A549 (cell line): Measurements from ENCODE around the gene CEP164. TPM values are rescaled to one million over a fixed set of nuclear protein-coding genes. Genes with fewer than 3 reads are reported as not detected.

Source experiments
- ATAC-seq, 2 experiments: fragments of 200-7000 bp in 1 of 2; fragments of >200 bp in 1 of 2; cut with Nextera tagmentation in 1 of 2; cut with Tn5 transposase in 1 of 2; 3 replicates each; pipeline versions ENCODE4 v1.8.0 to v1.9.1; 2018 to 2020; ENCODE audit warnings: mild to moderate bottlenecking in 1 of 2, moderate library complexity in 1 of 2
- CTCF ChIA-PET: fragments of 300-600 bp; sonication (Branson Sonifier 250); formaldehyde crosslinking; extraction: SDS; loops from one replicate; lab custom pipeline; 2021; ENCODE audit warnings: antibody characterized with exemption, inconsistent platforms; lab: Yijun Ruan, JAX
- POLR2A ChIA-PET: fragments of 350-600 bp; formaldehyde crosslinking; extraction: SDS; loops from one replicate; lab custom pipeline; 2021; ENCODE audit warnings: antibody characterized with exemption, inconsistent platforms; lab: Yijun Ruan, JAX
- DNase-seq, 2 experiments: peaks; one replicate each; pipeline versions ENCODE4 v3.0.0 to v3.0.0-alpha.2; 2011 to 2016; ENCODE audit warnings: low read depth in 1 of 2, low spot score in 1 of 2
- FAIRE-seq: peaks from 2 replicates; lab custom pipeline; 2011; peaks lifted over from hg19 to GRCh38; lab: Jason Lieb, UNC
- H3K27ac ChIP-seq, 2 experiments: fragments of >200 bp; sonication (Bioruptor Twin); formaldehyde crosslinking; 3 replicates each; pipeline ENCODE4 v1.5.1; 2016 to 2017
- H3K4me1 ChIP-seq: fragments of >200 bp; sonication (Bioruptor Twin); formaldehyde crosslinking; 3 replicates; pipeline ENCODE4 v1.6.1; 2016
- H3K4me2 ChIP-seq: fragments of >200 bp; sonication (Bioruptor Twin); formaldehyde crosslinking; 3 replicates; pipeline ENCODE4 v1.6.1; 2016
- H3K4me3 ChIP-seq: fragments of >200 bp; sonication (Bioruptor Twin); formaldehyde crosslinking; 3 replicates; pipeline ENCODE4 v1.5.1; 2016
- H3K9me3 ChIP-seq: fragments of >200 bp; sonication (Bioruptor Twin); formaldehyde crosslinking; 3 replicates; pipeline ENCODE4 v1.6.1; 2016
- BHLHE40 ChIP-seq: IDR thresholded peaks from 2 replicates; pipeline ENCODE4 v1.6.1; 2012; ENCODE audit warnings: low read depth, low read length, inconsistent platforms
- CHD2 ChIP-seq: fragments of 150-350 bp; IDR thresholded peaks from 2 replicates; pipeline ENCODE4 v1.6.1; 2014; ENCODE audit warnings: low read length; ENCODE audit not compliant: partially characterized antibody
- CHD4 ChIP-seq: fragments of 200-600 bp; sonication (generic); IDR thresholded peaks from 2 replicates; pipeline ENCODE4 v1.6.1; 2016; ENCODE audit warnings: antibody characterized with exemption, mild to moderate bottlenecking, borderline replicate concordance
- EHF ChIP-seq: fragments of 250-450 bp; sonication (Bioruptor Pico); IDR thresholded peaks from 2 replicates; pipeline ENCODE4 v1.5.0; 2020; ENCODE audit warnings: mild to moderate bottlenecking
- EHMT2 ChIP-seq: fragments of 200-600 bp; sonication (generic); IDR thresholded peaks from 2 replicates; pipeline ENCODE4 v1.6.1; 2016; ENCODE audit warnings: antibody characterized with exemption, low read depth, mild to moderate bottlenecking, moderate library complexity
- EP300 ChIP-seq, 2 experiments: fragments of >200 bp; sonication (Bioruptor Twin); formaldehyde crosslinking; IDR thresholded peaks; 2 replicates in 1 of 2; 3 replicates in 1 of 2; pipeline ENCODE4 v1.6.1; 2016 to 2017
- ESRRA ChIP-seq: fragments of 150-350 bp; IDR thresholded peaks from 2 replicates; pipeline ENCODE4 v1.6.1; 2014; ENCODE audit warnings: mild to moderate bottlenecking, low read length, borderline replicate concordance
- FOSB ChIP-seq: fragments of 250-450 bp; sonication (Bioruptor Pico); IDR thresholded peaks from 2 replicates; pipeline ENCODE4 v1.5.0; 2020; ENCODE audit warnings: mild to moderate bottlenecking, moderate library complexity
- HOXB13 ChIP-seq: fragments of 250-450 bp; sonication (Bioruptor Pico); IDR thresholded peaks from 2 replicates; pipeline ENCODE4 v1.5.0; 2020; ENCODE audit warnings: low read depth, mild to moderate bottlenecking, moderate library complexity
- JUNB ChIP-seq: fragments of >200 bp; sonication (Bioruptor Twin); formaldehyde crosslinking; IDR thresholded peaks from 2 replicates; pipeline ENCODE4 v1.6.1; 2016
- MAZ ChIP-seq: fragments of 150-350 bp; IDR thresholded peaks from 2 replicates; pipeline ENCODE4 v1.6.1; 2014; ENCODE audit warnings: antibody characterized with exemption, low read depth, low read length, borderline replicate concordance
- POLR2AphosphoS2 ChIP-seq: conservative IDR thresholded peaks from 2 replicates; pipeline ENCODE4 v1.6.1; 2012; ENCODE audit warnings: low read length, improper control_type of control experiment, inconsistent platforms
- RNF2 ChIP-seq: fragments of 200-600 bp; sonication (generic); IDR thresholded peaks from 2 replicates; pipeline ENCODE4 v1.6.1; 2016; ENCODE audit warnings: low read depth, mild to moderate bottlenecking, antibody characterized with exemption, moderate library complexity, borderline replicate concordance
- TFCP2L1 ChIP-seq: fragments of 250-450 bp; sonication (Bioruptor Pico); IDR thresholded peaks from 2 replicates; pipeline ENCODE4 v1.5.0; 2021; ENCODE audit warnings: mild to moderate bottlenecking
- WGBS: methylation state at CpG from one replicate; pipeline ENCODE4 v1.1.6; 2017; ENCODE audit errors: missing lambda C conversion rate; 5-methylcytosine and 5-hydroxymethylcytosine counted together
- polyA plus RNA-seq, 4 experiments: library from polyadenylated mRNA; depleted of rRNA in 3 of 4; stranded (reverse); fragments of >200 nt; fragmentation: RNase III in 1 of 4; extraction: RNeasy Plus Mini Kit Qiagen cat#74134 plus additional on column Dnase treatment in 1 of 4; gene quantifications; 2 replicates in 3 of 4; 3 replicates in 1 of 4; pipeline ENCODE4 v1.2.3, GENCODE V29; 2011 to 2017
- TF ChIP-seq, protein P1 (sequence below): fragments of 250-450 bp; sonication (Bioruptor Pico); IDR thresholded peaks from 2 replicates; pipeline ENCODE4 v1.5.0; 2020; ENCODE audit warnings: low read depth, mild to moderate bottlenecking, moderate library complexity
- TF ChIP-seq, protein P2 (sequence below): fragments of 200-600 bp; sonication (generic); IDR thresholded peaks from 2 replicates; pipeline ENCODE4 v1.6.1; 2016; ENCODE audit warnings: antibody characterized with exemption, mild to moderate bottlenecking, moderate library complexity
- TF ChIP-seq, protein P3 (sequence below): IDR thresholded peaks from 2 replicates; pipeline ENCODE4 v1.6.1; 2012; ENCODE audit warnings: low read depth, borderline replicate concordance
- TF ChIP-seq, protein P4 (sequence below): fragments of 150-350 bp; IDR thresholded peaks from 2 replicates; pipeline ENCODE4 v1.6.1; 2014; ENCODE audit warnings: low read depth, mild to moderate bottlenecking, low read length
- TF ChIP-seq, protein P5 (sequence below): fragments of >200 bp; sonication (Bioruptor Twin); formaldehyde crosslinking; IDR thresholded peaks from 2 replicates; pipeline ENCODE4 v1.6.1; 2016

The CEP164 gene
- polyA plus RNA-seq, 2 of the 4 experiments (the other 2 are of a cell fraction): 17.4 to 19.6 TPM

DNA sequence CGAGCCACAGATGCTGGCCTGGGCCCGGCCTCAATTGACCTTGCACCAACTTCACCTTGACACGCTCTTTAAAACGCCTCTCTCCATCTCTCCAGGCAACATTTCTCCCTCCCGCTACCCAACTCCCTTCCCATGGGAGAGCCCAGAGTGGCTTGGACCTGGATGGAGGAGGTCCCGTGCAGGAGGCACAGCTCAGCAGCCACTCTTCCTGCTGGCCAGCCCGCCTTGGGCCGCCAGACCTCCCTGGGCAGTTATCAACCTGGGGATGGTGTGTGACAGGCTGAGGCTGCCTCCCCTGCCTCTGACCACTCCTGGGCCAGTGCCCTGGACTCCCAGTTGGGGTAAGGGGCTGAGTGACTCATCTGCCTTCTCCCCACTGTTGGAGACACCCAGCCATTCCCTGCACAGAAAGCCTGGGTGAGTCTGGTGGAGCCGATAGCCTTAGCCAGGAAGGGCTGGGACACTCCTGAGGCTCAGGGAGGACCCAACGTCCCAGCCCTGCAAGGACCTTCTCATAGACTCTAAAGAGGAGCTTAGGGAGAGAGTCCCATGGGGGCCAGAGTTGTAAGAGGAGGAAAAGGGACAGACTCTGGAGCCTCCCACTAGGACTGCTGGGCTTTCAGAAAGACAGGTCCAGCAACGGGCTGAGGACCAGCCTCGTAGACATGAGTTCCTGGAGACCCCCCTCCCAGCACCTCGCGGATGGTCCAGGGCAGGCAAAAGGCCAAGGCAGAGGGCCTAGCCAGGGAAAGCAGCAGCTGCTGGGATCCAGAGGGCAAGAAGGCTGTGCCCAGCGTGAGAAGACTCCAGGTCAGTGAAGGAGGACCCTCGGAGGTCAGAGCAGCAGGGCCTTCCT is 131.7 kb downstream of the CEP164 start:
- WGBS: 53% methylated on average over 8 of the region's 16 CpGs
- H3K27ac ChIP-seq: no peak overlapping the region

DNA sequence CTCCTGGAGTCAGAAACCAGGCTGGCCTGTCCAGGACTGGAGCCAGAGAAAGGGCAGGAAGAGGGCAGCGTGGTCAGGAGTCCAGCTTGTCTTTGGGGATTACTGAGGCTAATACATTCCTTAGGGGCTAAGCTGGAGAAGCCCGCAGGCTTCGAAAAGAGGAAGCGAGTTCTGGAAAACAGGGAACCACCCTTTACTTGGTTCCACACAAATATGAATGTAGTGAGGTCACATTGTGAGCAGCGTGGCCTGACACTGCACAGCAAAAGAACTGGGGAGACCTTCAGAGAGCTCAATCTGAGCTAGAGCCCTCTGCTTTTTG is 132.3 kb downstream of the CEP164 start:
- no peak overlapping the region for H3K4me2 ChIP-seq
- no peaks in the 10 kb centered on the region for H3K4me1 ChIP-seq
- no peak for DNase-seq
- ChIA-PET CTCF (no interaction called here), POLR2A (no interaction called here)
- H3K9me3 ChIP-seq: no peaks in the 10 kb centered on the region
- no peak for FAIRE-seq
- no peak overlapping the region for H3K4me3 ChIP-seq
- TF ChIP-seq, protein P1, sequence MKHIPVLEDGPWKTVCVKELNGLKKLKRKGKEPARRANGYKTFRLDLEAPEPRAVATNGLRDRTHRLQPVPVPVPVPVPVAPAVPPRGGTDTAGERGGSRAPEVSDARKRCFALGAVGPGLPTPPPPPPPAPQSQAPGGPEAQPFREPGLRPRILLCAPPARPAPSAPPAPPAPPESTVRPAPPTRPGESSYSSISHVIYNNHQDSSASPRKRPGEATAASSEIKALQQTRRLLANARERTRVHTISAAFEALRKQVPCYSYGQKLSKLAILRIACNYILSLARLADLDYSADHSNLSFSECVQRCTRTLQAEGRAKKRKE (CRISPR knock-in tag): no peak
- TF ChIP-seq, protein P2, sequence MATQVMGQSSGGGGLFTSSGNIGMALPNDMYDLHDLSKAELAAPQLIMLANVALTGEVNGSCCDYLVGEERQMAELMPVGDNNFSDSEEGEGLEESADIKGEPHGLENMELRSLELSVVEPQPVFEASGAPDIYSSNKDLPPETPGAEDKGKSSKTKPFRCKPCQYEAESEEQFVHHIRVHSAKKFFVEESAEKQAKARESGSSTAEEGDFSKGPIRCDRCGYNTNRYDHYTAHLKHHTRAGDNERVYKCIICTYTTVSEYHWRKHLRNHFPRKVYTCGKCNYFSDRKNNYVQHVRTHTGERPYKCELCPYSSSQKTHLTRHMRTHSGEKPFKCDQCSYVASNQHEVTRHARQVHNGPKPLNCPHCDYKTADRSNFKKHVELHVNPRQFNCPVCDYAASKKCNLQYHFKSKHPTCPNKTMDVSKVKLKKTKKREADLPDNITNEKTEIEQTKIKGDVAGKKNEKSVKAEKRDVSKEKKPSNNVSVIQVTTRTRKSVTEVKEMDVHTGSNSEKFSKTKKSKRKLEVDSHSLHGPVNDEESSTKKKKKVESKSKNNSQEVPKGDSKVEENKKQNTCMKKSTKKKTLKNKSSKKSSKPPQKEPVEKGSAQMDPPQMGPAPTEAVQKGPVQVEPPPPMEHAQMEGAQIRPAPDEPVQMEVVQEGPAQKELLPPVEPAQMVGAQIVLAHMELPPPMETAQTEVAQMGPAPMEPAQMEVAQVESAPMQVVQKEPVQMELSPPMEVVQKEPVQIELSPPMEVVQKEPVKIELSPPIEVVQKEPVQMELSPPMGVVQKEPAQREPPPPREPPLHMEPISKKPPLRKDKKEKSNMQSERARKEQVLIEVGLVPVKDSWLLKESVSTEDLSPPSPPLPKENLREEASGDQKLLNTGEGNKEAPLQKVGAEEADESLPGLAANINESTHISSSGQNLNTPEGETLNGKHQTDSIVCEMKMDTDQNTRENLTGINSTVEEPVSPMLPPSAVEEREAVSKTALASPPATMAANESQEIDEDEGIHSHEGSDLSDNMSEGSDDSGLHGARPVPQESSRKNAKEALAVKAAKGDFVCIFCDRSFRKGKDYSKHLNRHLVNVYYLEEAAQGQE: no peak
- TF ChIP-seq BHLHE40 (no peak), CHD4 (no peak), FOSB (CRISPR knock-in tag) (no peak)
- WGBS: 78% methylated on average over 5 of the region's 5 CpGs
- ATAC-seq: no peak
- no peak overlapping the region for H3K27ac ChIP-seq

More for the DNA sequence above, 131.7 kb downstream of the CEP164 start:
- POLR2A ChIA-PET: no interaction called here
- Histone ChIP-seq H3K9me3 (no peaks in the 10 kb centered on the region), H3K4me1 (no peaks in the 10 kb centered on the region), H3K4me3 (no peak overlapping the region), H3K4me2 (no peak overlapping the region)
- TF ChIP-seq FOSB (CRISPR knock-in tag) (no peak), RNF2 (no peak), MAZ (no peak), TFCP2L1 (CRISPR knock-in tag) (no peak), EHF (CRISPR knock-in tag) (no peak)
- TF ChIP-seq, protein P1 (CRISPR knock-in tag): no peak
- TF ChIP-seq, protein P3, sequence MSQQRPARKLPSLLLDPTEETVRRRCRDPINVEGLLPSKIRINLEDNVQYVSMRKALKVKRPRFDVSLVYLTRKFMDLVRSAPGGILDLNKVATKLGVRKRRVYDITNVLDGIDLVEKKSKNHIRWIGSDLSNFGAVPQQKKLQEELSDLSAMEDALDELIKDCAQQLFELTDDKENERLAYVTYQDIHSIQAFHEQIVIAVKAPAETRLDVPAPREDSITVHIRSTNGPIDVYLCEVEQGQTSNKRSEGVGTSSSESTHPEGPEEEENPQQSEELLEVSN: no peak
- DNase-seq: no peak
- FAIRE-seq: no peak
- CTCF ChIA-PET: interaction anchor here (0.6 kb wide), 1 partner anchor 344 kb away, joined by 3 read pairs; no protein-coding TSS in a partner anchor
- ATAC-seq: no peak

DNA sequence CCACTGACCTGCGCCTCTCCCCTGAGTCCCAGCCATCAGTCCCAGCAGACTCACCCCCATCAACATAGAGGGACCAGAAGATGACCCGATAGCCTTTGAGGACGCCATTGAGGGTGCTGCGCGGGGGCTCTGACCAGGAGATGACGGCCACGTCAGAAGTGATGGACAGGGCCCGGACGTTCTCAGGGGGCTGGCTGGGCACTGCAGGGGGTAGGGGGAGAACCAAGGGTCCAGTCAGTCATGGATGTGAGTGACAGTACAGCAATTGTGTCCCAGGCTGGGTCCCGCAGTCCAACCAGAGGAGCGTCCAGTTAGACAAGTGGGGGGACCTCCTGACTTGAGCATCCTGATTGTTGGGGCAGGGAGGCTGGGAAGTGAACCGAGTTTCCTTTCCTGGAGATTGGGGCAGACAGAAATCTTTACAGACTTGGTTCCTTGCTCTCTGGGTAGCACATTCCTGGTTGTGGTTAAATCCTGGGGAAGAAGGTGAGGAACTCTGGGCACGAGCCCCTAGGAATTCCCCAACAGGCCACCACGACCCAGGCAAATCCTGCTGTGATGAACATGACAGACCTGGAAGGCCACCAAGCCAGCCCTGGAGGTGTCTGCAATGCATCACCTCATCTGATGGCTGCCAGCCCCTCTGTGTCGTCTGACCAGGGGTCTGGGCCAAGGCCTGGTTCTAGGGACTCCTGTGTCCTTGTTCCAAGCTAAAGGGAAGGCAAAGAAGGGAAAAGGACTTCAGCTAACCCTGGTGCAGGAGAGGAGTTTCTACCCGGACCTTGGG is 133.9 kb downstream of the CEP164 start:
- Histone ChIP-seq H3K4me3 (no peak overlapping the region), H3K9me3 (no peaks in the 10 kb centered on the region), H3K4me2 (no peak overlapping the region), H3K27ac (no peak overlapping the region), H3K4me1 (no peaks in the 10 kb centered on the region)
- no peak for DNase-seq
- no peak for ATAC-seq
- 70% methylated on average over 7 of the region's 16 CpGs for WGBS
- no peak for TF ChIP-seq JUNB
- TF ChIP-seq EHF (CRISPR knock-in tag): no peak
- no peak for TF ChIP-seq EHMT2
- TF ChIP-seq, protein P4, sequence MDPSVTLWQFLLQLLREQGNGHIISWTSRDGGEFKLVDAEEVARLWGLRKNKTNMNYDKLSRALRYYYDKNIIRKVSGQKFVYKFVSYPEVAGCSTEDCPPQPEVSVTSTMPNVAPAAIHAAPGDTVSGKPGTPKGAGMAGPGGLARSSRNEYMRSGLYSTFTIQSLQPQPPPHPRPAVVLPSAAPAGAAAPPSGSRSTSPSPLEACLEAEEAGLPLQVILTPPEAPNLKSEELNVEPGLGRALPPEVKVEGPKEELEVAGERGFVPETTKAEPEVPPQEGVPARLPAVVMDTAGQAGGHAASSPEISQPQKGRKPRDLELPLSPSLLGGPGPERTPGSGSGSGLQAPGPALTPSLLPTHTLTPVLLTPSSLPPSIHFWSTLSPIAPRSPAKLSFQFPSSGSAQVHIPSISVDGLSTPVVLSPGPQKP: no peak
- TF ChIP-seq POLR2AphosphoS2: no peak
- TF ChIP-seq RNF2: no peak
- TF ChIP-seq HOXB13 (CRISPR knock-in tag): no peak
- TF ChIP-seq, protein P5, sequence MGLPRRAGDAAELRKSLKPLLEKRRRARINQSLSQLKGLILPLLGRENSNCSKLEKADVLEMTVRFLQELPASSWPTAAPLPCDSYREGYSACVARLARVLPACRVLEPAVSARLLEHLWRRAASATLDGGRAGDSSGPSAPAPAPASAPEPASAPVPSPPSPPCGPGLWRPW: no peak
- TF ChIP-seq EP300 (IDR thresholded peaks at IDR 0.05): no peak
- no peak for TF ChIP-seq CHD2
- TF ChIP-seq ESRRA: no peak
- FAIRE-seq: no peak
- CTCF ChIA-PET: no interaction called here
- POLR2A ChIA-PET: no interaction called here
